PC-9 (cell line): Measurements from ENCODE around the gene MTMR3. TPM values are rescaled to one million over a fixed set of nuclear protein-coding genes. Genes with fewer than 3 reads are reported as not detected.

ENCODE experiments used
- BruUV-seq: library from RNA; stranded (reverse); fragments of 400-500 nt; replicated peaks from 2 replicates; lab custom pipeline; 2021; lab: Mats Ljungman, UMichigan
- CTCF ChIA-PET: fragments of 300-600 bp; sonication (Branson Sonifier 250); formaldehyde crosslinking; loops from one replicate; lab custom pipeline; 2022; ENCODE audit warnings: antibody characterized with exemption; lab: Charles Lee
- POLR2A ChIA-PET: fragments of 300-600 bp; sonication (Branson Sonifier 250); formaldehyde crosslinking; loops from one replicate; lab custom pipeline; 2022; ENCODE audit warnings: antibody characterized with exemption; ENCODE audit not compliant: unreplicated experiment; lab: Charles Lee
- DNase-seq, 2 experiments: peaks; one replicate each; pipeline versions ENCODE4 v3.0.0 to v3.0.0-alpha.2; 2015 to 2022; ENCODE audit warnings: mixed read lengths in 1 of 2
- H2AFZ ChIP-seq: fragments of 200-600 bp; sonication (generic); 2 replicates; pipeline ENCODE4 v1.8.1; 2017; ENCODE audit warnings: antibody characterized with exemption
- H3F3A ChIP-seq: fragments of 200-600 bp; sonication (generic); 2 replicates; pipeline ENCODE4 v1.8.1; 2017; ENCODE audit warnings: antibody characterized with exemption, mild to moderate bottlenecking, low read depth; ENCODE audit not compliant: insufficient read depth
- H3K27ac ChIP-seq: fragments of 200-600 bp; sonication (generic); 2 replicates; pipeline ENCODE4 v1.6.1; 2016; ENCODE audit warnings: mixed run types
- H3K27me3 ChIP-seq: fragments of 200-600 bp; sonication (generic); 2 replicates; pipeline ENCODE4 v1.6.1; 2016; ENCODE audit warnings: low read depth, mixed run types; ENCODE audit not compliant: insufficient read depth
- H3K36me3 ChIP-seq: fragments of 200-600 bp; sonication (generic); 2 replicates; pipeline ENCODE4 v1.6.1; 2016; ENCODE audit warnings: low read depth, mixed run types
- H3K4me1 ChIP-seq: fragments of 200-600 bp; sonication (generic); replicated peaks from 2 replicates; pipeline ENCODE4 v1.6.1; 2016; ENCODE audit warnings: mixed run types; ENCODE audit not compliant: insufficient read depth
- H3K4me2 ChIP-seq: fragments of 200-600 bp; sonication (generic); 2 replicates; pipeline ENCODE4 v1.6.1; 2017; ENCODE audit warnings: mixed run types
- H3K4me3 ChIP-seq: fragments of 200-600 bp; sonication (generic); 2 replicates; pipeline ENCODE4 v1.6.1; 2016; ENCODE audit warnings: mixed run types
- H3K79me2 ChIP-seq: fragments of 200-600 bp; sonication (generic); 2 replicates; pipeline ENCODE4 v1.6.1; 2017; ENCODE audit warnings: low read depth, mixed run types
- H3K9me2 ChIP-seq: fragments of 200-600 bp; sonication (generic); 2 replicates; pipeline ENCODE4 v1.8.1; 2017; ENCODE audit warnings: mild to moderate bottlenecking; ENCODE audit not compliant: insufficient read depth
- H3K9me3 ChIP-seq: fragments of 200-600 bp; sonication (generic); 2 replicates; pipeline ENCODE4 v1.8.1; 2016; ENCODE audit warnings: low read depth; ENCODE audit not compliant: insufficient read depth
- H4K20me1 ChIP-seq: fragments of 200-600 bp; sonication (generic); 2 replicates; pipeline ENCODE4 v1.8.1; 2017; ENCODE audit not compliant: insufficient read depth
- EZH2 ChIP-seq: fragments of 200-600 bp; sonication (generic); IDR thresholded peaks from 2 replicates; pipeline ENCODE4 v1.8.0; 2017; ENCODE audit warnings: antibody characterized with exemption, low read depth
- intact Hi-C: fragments of 100-400 bp; cut with micrococcal nuclease; formaldehyde crosslinking; loops from one replicate; pipeline ENCODE4 v1.10.0; 2022; ENCODE audit not compliant: unreplicated experiment
- total RNA-seq: library from RNA; stranded (reverse); gene quantifications from 2 replicates; pipeline ENCODE4 v1.2.3, GENCODE V29; 2021
- TF ChIP-seq, protein P1 (sequence below): fragments of 200-600 bp; sonication (generic); conservative IDR thresholded peaks from 2 replicates; pipeline ENCODE4 v1.6.1; 2017; ENCODE audit warnings: mixed run types, antibody characterized with exemption, mild to moderate bottlenecking, moderate library complexity

MTMR3 gene
- total RNA-seq, 1 experiment from 2014 or later: 28.1 TPM

DNA sequence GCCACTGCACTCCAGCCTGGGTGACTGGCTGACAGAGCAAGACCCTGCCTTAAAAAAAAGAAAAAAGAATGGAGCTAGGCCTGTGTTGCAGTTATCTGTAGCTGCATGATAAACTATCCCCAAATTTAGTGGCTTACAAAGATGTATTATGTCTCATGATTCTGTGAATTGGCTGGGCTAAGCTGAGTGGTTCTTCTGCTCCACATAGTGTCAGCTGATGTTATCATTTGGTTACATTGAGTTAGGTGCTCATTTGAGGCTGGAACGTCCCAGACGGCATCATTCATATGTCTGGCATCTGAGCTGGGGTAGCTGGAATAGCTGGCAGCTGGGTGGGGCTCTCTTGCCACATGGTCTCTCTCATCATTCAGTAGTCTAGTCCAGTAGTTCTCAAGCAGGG is 36.7 kb upstream of the MTMR3 start:
- Histone ChIP-seq H3K9me2 (no peaks in the 10 kb centered on the region), H3K9me3 (no peaks in the 10 kb centered on the region), H3K27me3 (no peaks in the 10 kb centered on the region), H3K4me3 (no peak overlapping the region), H3F3A (peaks cover 25% of the 10 kb centered on the region), H2AFZ (no peak overlapping the region), H3K4me1 (peaks cover 23% of the 10 kb centered on the region), H3K79me2 (no peaks in the 10 kb centered on the region), H3K4me2 (no peak overlapping the region), H3K36me3 (no peaks in the 10 kb centered on the region), H3K27ac (no peak overlapping the region), H4K20me1 (no peaks in the 10 kb centered on the region)
- no peak for TF ChIP-seq EZH2
- TF ChIP-seq, protein P1, sequence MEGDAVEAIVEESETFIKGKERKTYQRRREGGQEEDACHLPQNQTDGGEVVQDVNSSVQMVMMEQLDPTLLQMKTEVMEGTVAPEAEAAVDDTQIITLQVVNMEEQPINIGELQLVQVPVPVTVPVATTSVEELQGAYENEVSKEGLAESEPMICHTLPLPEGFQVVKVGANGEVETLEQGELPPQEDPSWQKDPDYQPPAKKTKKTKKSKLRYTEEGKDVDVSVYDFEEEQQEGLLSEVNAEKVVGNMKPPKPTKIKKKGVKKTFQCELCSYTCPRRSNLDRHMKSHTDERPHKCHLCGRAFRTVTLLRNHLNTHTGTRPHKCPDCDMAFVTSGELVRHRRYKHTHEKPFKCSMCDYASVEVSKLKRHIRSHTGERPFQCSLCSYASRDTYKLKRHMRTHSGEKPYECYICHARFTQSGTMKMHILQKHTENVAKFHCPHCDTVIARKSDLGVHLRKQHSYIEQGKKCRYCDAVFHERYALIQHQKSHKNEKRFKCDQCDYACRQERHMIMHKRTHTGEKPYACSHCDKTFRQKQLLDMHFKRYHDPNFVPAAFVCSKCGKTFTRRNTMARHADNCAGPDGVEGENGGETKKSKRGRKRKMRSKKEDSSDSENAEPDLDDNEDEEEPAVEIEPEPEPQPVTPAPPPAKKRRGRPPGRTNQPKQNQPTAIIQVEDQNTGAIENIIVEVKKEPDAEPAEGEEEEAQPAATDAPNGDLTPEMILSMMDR: no peak
- ChIA-PET CTCF (no interaction called here), POLR2A (no interaction called here)
- no peak for DNase-seq
- no TSS peak for BruUV-seq
- intact Hi-C loops: no loop called here

DNA sequence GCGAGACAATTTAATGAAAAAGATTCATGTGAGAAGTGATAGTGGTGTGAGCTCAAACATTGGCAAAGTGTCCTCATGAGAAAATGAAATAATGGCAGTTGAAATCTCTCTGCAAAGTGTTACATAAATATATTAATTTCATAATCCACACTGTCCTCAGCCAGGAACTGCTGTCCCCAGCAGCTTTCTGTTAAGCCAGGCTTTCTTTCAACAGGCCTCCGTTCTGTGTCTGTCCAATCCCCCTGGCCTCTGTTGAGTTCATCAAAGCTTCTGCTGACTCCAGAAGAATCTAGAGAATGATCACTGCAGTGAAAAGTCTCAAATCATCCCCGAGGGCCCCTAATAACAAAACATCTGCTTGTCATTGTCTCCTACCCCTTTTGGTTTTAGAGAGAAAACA is 34.9 kb upstream of the MTMR3 start:
- DNase-seq: no peak
- Histone ChIP-seq H3K9me2 (no peaks in the 10 kb centered on the region), H3K36me3 (no peaks in the 10 kb centered on the region), H3K4me1 (peaks cover 8% of the 10 kb centered on the region), H2AFZ (no peak overlapping the region), H3K27ac (no peak overlapping the region), H3K27me3 (no peaks in the 10 kb centered on the region), H3K9me3 (no peaks in the 10 kb centered on the region), H3K4me2 (no peak overlapping the region), H3K4me3 (no peak overlapping the region), H3K79me2 (no peaks in the 10 kb centered on the region), H4K20me1 (no peaks in the 10 kb centered on the region), H3F3A (peaks cover 10% of the 10 kb centered on the region)
- TF ChIP-seq EZH2: no peak
- TF ChIP-seq, protein P1: no peak
- ChIA-PET POLR2A (no interaction called here), CTCF (no interaction called here)
- intact Hi-C loops: no loop called here
- BruUV-seq: no TSS peak

DNA sequence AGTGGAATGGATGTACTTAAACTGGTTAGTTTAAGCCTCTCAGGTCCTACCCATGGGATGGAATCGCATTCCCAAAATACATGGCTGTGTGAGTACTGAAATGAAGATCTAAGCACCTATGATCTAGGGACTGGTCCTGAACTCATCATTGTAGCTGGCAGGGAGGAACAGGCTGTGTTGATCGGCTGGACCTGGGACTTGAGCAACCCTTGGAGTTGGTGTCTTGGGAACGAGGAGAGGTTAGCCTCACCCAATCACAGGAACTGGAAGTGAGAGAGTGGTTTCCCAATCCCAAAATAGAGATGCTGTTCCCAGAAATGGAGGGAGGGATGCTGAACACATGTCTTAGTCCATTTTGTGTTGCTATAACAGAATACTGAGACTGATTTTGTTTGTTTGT is 28.5 kb upstream of the MTMR3 start:
- no peaks in the 10 kb centered on the region for H3K79me2 ChIP-seq
- no peaks in the 10 kb centered on the region for H3K9me3 ChIP-seq
- no peak overlapping the region for H3K27ac ChIP-seq
- no peak overlapping the region for H3K4me2 ChIP-seq
- ChIA-PET CTCF (no interaction called here), POLR2A (no interaction called here)
- BruUV-seq: no TSS peak
- H3K4me3 ChIP-seq: no peak overlapping the region
- DNase-seq: no peak
- no peak overlapping the region for H2AFZ ChIP-seq
- no peaks in the 10 kb centered on the region; the same call in 1 of the 2 replicates for H3F3A ChIP-seq
- H4K20me1 ChIP-seq: no peaks in the 10 kb centered on the region
- TF ChIP-seq, protein P1: no peak
- TF ChIP-seq EZH2: no peak
- no peaks in the 10 kb centered on the region for H3K4me1 ChIP-seq
- no peaks in the 10 kb centered on the region for H3K27me3 ChIP-seq
- intact Hi-C loops: no loop called here
- H3K9me2 ChIP-seq: no peaks in the 10 kb centered on the region
- no peaks in the 10 kb centered on the region for H3K36me3 ChIP-seq
